Globus pallidus (tissue), 1 donor: ENCODE results near the gene SCUBE1.

ENCODE experiments used
- DNase-seq: peaks from one replicate; pipeline ENCODE4 v3.0.0-alpha.2; 2015; ENCODE audit warnings: low spot score

SCUBE1 gene

GRCh38 chr22:43173976-43174720 lies 169.0 kb downstream of the SCUBE1 start:
- no peak for DNase-seq

GRCh38 chr22:43173566-43173965 lies 169.6 kb downstream of the SCUBE1 start:
- DNase-seq = no peak

- DNase-seq = no peak
Measured at GRCh38 chr22:43172191-43172590, 171.0 kb downstream of the SCUBE1 start.

- no peak for DNase-seq
Measured at GRCh38 chr22:43171607-43172006, 171.6 kb downstream of the SCUBE1 start.

- DNase-seq = no peak
Measured at GRCh38 chr22:43171019-43171491, 172.1 kb downstream of the SCUBE1 start.

GRCh38 chr22:43170131-43170480 lies 173.1 kb downstream of the SCUBE1 start:
- no peak for DNase-seq

- DNase-seq = no peak
Measured at GRCh38 chr22:43169310-43170130, 173.7 kb downstream of the SCUBE1 start.

- DNase-seq = no peak
Measured at GRCh38 chr22:43168471-43169309, 174.5 kb downstream of the SCUBE1 start.

GRCh38 chr22:43167001-43167589 lies 176.1 kb downstream of the SCUBE1 start:
- DNase-seq = no peak

- no peak for DNase-seq
Measured at GRCh38 chr22:43166132-43166930, 176.8 kb downstream of the SCUBE1 start.

GRCh38 chr22:43164636-43165035 lies 178.5 kb downstream of the SCUBE1 start:
- no peak for DNase-seq

GRCh38 chr22:43163241-43163795 lies 179.9 kb downstream of the SCUBE1 start:
- no peak for DNase-seq

- DNase-seq = no peak
Measured at GRCh38 chr22:43162412-43163150, 180.6 kb downstream of the SCUBE1 start.

GRCh38 chr22:43160497-43161126 lies 182.6 kb downstream of the SCUBE1 start:
- no peak for DNase-seq

GRCh38 chr22:43159484-43160178 lies 183.5 kb downstream of the SCUBE1 start:
- no peak for DNase-seq

- DNase-seq = no peak
Measured at GRCh38 chr22:43158778-43159483, 184.2 kb downstream of the SCUBE1 start.

- DNase-seq = no peak
Measured at GRCh38 chr22:43157874-43158546, 185.2 kb downstream of the SCUBE1 start.

- DNase-seq = no peak
Measured at GRCh38 chr22:43156413-43156812, 186.8 kb downstream of the SCUBE1 start.
